Cardiac fibroblast (primary cell): ENCODE data around the gene CPA2.

Experiments used
- DNase-seq, 2 donors: peaks; one replicate each; pipeline versions ENCODE4 v3.0.0 to v3.0.0-alpha.2; 2010; ENCODE audit warnings: low read depth in 2 of 2
- H3K4me3 ChIP-seq, 2 donors: replicated peaks in 1 of 2; 1 replicate in 1 of 2; 2 replicates in 1 of 2; pipeline ENCODE4 v1.5.1; 2011; ENCODE audit warnings: low read depth in 2 of 2, low read length in 2 of 2, mild to moderate bottlenecking in 2 of 2, moderate library complexity in 1 of 2
- CTCF ChIP-seq: IDR thresholded peaks from one replicate; pipeline ENCODE4 v1.5.1; 2011; ENCODE audit warnings: low read depth, mild to moderate bottlenecking, low read length, inconsistent platforms

Gene CPA2

GRCh38 chr7:130302649-130303048 lies 36.0 kb downstream of the CPA2 start:
- no peak overlapping the region for H3K4me3 ChIP-seq
- no peak for DNase-seq
- no peak for TF ChIP-seq CTCF

- TF ChIP-seq CTCF = no peak
- no peak overlapping the region for H3K4me3 ChIP-seq
- DNase-seq = no peak
Observed at GRCh38 chr7:130303127-130303526, 36.5 kb downstream of the CPA2 start.

- no peak overlapping the region for H3K4me3 ChIP-seq
- no peak for DNase-seq
- no peak for TF ChIP-seq CTCF
Observed at GRCh38 chr7:130303551-130303950, 36.9 kb downstream of the CPA2 start.

- no peak for DNase-seq
- no peak for TF ChIP-seq CTCF
- H3K4me3 ChIP-seq = no peak overlapping the region
Observed at GRCh38 chr7:130303982-130304381, 37.3 kb downstream of the CPA2 start.

GRCh38 chr7:130304878-130305277 lies 38.2 kb downstream of the CPA2 start:
- H3K4me3 ChIP-seq = no peak overlapping the region
- no peak for TF ChIP-seq CTCF
- DNase-seq = no peak

GRCh38 chr7:130305433-130306042 lies 38.9 kb downstream of the CPA2 start:
- DNase-seq = no peak
- H3K4me3 ChIP-seq = no peak overlapping the region
- no peak for TF ChIP-seq CTCF

GRCh38 chr7:130309986-130310385 lies 43.3 kb downstream of the CPA2 start:
- TF ChIP-seq CTCF = no peak
- no peak for DNase-seq

More at GRCh38 chr7:130309986-130310385, 43.3 kb downstream of the CPA2 start:
- H3K4me3 ChIP-seq = no peak overlapping the region
